Daoy (cell line): ENCODE measurements around the gene ZNF254. TPM values are rescaled to one million over a fixed set of nuclear protein-coding genes. Genes with fewer than 3 reads are reported as not detected.
"Not testable (repeated sequence)": the region's sequence is repeated elsewhere in the genome, so short reads cannot be mapped to it uniquely, and the experiment has no call there.

Experiments used
- DNase-seq: peaks from one replicate; pipeline ENCODE4 v3.0.0-alpha.2; 2015; ENCODE audit warnings: low read depth
- total RNA-seq: library from RNA; depleted of rRNA; stranded (reverse); fragments of >200 nt; shearing (Covaris generic); gene quantifications from 2 replicates; pipeline ENCODE4 v1.2.3, GENCODE V29; 2014; rRNA removed

ZNF254 gene
- 7.4 and 9.9 TPM in 2 replicates for total RNA-seq

DNA sequence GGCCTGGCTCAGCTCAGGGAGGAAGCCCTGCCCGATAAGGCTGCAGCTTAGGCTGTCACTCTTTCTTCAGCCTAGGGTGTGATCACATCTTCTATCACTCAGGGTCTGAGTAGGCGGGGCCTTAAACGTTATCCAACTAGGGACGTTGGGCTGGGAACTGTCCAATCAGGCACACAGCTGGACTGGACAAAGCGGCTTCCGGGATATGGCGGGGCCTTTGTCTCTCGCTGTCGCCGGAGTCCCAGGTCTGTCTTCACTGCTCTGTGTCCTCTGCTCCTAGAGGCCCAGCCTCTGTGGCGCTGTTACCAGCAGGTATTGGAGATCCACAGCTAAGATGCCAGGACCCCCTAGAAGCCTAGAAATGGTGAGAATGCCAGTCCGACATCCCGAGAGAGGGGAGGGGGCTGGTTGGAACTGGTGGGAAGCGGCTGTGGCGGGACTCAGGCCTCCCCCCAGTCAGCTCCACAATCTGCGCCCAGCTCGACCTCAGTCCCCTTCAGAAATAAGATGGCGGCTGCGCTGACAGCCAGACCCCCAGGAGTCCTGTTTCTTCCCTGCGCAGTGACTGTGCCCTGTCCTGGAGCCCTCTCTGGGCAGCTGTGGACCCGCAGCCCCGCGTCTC, at the start of gene ZNF254:
Gene ZNF254 (plus strand): TSS at position 214 of the 622 bp plus-strand sequence. CDS start 121 bp downstream, at position 335.
- DNase-seq, result peak; percentile 96

DNA sequence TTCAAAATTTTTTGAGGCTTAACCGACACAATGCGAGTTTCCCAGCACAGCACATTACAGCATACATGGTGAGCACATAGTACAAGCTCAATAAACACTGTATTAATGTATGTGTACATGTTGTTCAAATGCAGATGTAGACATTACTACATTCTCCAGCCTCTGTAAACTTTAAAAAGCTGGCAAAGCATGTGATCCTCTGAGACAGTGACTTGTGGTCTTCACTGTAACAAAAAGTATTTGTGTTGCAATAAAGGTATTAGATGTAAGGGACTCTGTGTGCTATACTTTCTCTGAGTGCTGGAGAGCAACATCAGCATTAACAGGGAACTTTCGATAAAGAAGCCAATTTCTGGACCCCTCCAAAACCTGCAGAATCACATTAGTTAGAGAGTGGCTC, 46.4 kb upstream of the ZNF254 start:
- DNase-seq, result no peak

DNA sequence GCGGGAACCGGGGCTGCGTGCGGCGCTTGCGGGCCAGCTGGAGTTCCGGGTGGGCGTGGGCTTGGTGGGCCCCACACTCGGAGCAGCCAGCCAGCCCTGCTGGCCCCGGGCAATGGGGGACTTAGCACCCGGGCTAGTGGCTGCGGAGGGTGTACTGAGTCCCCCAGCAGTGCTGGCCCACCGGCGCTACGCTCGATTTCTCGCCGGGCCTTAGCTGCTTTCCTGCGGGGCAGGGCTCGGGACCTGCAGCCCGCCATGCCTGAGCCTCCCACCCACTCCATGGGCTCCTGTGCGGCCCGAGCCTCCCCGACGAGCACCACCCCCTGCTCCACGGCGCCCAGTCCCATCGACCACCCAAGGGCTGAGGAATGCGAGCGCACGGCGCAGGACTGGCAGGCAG, 45.7 kb upstream of the ZNF254 start:
- not testable (repeated sequence) for DNase-seq

DNA sequence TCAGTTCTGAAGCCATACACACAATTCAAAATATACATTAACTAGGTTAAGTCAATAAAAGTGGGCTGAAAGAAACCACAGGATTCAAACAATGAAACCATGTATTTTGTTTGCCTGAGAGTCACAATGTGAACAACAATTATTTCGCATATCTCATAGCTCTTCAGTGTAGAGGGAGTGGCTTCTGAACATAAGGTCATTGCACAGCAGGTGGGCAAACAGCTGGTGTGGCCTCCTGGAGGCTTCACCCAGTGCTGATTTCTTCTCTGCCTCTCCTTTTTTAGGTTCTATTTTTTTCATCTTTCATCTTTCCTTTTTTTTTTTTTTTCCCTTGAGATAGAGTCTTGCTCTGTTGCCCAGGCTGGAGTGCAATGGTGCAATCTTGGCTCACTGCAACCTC, 40.4 kb upstream of the ZNF254 start:
- no peak for DNase-seq

DNA sequence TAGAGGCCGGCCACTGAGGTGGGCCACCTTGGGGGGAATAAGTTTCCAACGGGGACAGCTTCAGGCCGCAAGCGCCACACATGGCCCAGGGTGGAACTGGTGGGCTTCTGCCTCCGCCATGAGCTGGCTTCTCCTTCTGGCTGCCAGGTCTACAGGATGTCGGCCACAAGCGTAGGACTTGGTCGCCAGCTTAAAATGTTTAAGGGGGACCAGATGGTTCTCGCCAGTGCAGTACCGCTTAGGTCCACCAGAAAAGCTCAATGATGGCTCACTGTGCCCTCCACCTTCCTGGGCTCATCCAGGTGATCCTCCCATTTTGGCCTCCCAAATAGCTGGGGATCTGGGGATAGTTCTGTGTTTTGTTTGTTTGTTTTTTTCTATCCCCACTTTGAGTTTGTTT, 38.7 kb upstream of the ZNF254 start:
- DNase-seq, result no peak

DNA sequence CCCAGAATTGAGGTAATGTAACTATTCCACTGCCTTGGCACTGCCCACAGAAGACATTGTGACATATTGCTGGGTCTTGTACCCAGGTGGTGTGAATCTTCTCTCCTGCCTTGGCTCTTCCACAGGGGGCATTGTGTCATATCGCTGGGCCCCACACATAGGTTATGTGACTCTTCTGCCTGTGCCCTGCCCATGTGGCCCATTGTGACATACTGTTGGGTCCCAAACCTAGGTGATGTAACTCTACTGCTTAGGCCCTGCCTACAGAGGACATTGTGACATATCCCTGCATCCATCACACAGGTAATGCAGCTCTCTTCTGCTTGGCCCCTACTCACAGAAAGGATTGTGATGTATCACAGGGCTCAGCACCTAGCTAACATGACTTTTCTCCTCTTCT, 37.5 kb upstream of the ZNF254 start:
- DNase-seq, result no peak

DNA sequence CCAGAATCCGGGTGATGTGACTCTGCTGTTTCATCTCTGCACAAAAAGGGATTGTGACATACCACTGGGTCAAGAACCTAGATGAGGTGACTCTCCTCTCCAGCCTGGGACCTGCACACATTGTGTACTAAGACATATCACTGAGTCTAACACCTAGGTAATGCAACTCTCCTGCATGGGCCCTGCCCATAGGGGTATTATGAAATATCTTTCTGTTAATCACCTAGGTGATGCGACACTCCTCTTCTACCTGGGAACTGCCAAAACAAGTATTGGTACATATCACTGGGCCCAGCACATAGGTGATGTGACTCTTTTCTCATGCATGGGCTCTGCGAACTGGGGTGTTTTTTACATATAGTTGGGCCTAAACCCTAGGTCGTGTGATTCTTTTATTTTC, 35.5 kb upstream of the ZNF254 start:
- DNase-seq, result no peak

DNA sequence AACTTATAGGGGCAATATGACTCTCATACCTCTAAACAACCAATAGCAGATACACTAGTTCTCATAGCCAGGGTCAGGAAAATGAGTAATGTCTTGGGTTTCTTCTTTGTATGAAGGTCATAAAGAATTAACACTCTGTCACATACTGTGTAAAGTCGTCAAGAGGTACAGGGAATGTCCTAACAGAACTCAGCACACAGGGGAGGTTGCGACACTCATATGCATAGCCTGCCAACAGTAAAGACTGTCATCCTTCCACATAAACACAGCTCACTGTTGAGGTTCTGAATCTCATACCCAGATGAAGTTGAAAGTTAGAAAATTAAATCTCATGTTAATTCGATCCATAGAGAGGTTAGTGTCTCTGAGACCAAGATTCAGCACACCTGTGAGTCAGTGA, 34.2 kb upstream of the ZNF254 start:
- DNase-seq, result no peak

DNA sequence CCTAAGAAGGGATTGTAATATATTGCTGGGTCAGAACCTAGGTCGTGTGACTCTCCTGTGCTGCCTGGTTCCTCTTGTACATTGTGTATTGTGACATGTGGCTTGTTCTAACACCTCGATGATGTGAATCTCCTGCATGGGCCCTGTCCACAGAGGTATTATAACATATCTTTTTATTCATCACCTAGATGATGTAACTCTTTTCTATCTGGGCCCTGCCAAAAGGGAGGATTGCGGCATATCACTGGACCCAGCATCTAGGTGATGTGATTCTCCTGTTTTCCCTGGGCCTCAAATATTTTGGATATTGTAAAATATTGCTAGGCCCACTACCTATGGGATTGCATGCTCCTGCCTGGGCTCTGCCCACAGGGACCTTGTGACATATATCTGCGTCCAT, 33.4 kb upstream of the ZNF254 start:
- no peak for DNase-seq

DNA sequence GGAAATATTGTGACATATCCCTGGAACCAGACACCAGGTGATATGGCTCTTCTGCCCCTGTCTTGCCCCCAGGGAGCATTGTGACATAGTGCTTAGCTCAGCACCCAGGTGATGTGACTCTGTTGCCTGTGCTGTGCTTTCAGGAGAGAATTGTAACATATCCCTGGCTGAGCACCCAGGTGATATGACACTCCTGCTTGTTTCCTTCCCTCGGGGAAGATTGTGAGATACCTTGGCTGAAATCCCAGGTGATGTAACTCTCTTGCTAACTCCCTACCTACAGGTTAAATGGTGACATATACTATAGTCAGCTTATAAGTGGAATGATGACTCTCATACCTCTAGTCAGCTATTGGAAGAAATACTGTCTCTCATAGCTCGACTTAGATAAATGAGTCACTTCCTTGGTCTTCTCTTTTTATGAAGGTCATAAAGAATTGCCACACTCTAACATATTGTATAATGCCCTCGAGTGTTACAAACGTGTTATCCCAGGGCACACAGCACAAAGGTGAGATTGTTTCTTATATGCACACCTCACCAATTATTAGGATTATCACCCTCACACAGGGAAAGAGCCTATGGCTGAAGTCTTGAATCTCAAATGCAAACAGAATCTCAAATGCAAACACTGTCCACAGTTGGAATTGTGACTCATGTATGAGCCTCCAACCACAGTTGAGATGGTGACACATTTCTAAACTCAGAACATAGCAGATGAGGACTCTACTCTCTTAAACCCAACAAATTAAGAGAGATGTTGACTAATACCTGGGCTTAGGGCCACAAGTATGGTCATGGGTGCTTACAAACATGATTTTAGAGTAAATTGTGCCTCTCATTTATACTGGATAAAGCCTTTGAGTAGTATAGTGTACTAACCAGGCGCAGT, 32.7 kb upstream of the ZNF254 start:
- peak; percentile 68 for DNase-seq

DNA sequence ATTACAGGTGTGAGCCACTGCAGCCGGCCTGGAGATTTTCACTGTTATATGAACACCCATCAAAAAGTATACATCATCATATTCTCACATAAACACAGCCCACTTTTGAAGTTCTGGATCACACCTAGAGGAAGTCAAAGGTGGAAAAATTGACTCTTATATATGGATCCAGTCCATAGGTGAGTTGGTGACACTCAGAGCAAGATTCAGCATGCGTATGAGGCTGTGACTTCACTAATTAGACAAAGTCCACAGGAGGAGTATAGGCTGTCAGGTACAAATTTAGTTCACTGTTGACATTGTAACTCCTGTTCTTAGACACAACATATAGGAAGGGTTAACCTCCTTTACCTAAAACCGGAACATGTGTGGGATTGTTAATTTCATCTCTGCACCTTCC, 31.4 kb upstream of the ZNF254 start:
- no peak for DNase-seq

DNA sequence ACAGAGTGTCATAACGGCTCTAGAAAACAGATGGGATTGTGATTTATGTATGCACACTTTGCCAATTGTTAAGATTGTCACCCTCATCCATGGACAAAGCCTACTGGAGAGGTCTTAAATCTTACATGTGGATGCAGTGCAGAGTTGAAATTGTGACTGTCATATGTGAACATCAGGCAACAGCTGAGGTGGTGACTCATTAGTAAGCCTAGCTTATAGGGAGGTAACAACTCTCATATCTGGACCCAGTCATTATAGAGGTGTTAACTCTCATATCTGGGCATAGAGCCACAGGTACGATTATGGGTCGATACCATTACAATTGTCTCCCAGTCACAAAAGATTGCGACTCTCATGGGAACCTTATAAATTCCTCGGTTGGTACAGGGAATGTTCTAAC, 29.8 kb upstream of the ZNF254 start:
- DNase-seq, result no peak

DNA sequence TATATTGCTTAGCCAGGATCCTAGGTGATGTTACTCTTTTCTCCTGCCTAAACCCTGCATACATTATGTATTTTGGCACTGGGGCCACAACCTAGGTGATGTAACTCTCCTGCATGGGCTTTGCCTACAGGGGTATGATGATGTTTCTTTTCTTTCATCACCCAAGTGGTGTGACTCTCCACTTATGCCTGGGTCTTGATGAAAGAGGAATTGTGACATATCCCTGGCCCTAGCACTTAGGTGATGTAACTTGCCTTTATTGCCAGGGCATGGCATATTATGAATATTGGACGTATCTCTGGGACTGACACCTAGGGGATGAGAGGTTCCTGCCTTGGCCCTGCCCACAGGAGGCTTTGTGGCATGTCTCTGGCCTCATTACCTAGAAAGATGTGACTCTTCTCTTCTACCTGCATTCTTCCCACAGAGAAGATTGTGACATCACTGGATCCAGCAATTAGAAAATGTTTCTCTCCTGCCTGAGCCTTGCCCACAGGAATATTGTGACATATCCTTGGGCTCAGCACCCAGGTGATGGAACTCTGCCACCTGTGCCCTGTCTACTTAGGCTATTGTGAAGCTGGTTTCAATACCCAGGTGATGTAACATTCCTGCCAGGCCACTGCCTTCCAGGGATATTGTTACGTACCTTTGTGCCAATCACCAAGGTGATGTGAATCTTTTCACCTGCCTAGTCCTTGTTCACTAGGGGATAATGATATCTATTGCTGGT, 27.3 kb upstream of the ZNF254 start:
- no peak for DNase-seq

DNA sequence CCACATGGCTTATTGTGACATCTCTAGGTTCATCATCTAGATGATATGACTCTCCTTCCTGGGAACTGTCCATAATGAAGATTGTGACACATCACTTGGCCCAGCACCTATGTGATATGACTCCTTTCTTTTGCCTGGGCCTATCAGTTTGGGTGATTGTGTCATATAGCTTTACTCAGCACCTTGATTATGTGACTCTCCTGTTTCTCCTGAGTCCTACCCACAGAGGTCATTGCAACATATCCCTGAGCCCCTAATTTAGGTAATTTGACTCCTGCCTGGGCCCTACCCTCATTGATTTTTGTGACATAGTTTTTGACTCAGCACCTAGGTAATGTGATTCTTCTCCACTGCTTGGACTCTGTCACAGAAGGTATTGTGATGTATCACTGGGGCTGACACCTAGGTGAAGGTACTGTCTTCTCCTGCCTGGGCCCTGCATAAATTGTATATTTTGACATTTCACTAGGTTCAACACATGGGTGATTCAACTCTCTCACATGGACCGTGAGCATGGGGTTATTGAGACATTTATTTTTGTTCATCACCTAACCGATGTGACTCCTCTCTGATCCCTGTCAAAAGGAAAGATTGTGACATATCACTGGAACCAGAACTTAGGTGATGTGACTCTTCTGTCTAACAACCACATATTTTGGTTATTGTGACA, 26.2 kb upstream of the ZNF254 start:
- no peak for DNase-seq

DNA sequence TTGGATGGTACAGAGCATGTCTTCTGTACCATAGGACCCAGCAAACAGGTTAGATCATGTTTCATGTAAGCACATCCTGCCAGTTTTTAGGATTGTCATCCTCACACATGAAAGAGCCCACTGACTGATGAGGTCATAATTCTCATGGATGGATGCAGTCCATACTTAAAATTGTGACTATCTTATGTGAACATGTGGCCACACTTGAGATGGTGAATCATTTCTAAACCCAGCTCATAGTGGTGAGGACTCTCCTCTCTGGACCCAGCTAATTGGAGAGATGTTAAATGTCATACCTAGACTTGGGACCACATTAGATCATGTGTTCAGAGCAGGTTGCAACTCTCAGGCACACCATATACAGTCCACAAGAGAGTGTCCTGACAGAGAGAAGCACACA, 24.8 kb upstream of the ZNF254 start:
- DNase-seq, result no peak

DNA sequence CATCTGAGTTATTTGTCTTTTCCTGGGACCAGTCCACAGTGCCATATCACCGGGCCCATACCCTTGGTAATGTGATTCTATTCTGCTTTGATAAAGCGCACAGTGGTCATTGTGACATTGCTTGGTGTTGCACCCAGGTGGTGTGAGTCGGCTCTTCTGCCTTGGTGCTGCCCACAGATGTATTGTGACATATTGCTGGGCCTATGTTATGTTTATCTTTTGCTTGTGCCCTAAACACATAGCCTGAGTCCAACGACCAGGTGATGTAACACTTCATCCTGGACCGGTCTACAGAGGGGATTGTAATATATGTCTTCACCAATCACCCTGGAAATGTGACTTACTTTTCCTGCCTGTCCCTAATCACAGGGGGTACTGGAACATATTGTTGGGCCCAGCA, 23.7 kb upstream of the ZNF254 start:
- DNase-seq, result no peak

DNA sequence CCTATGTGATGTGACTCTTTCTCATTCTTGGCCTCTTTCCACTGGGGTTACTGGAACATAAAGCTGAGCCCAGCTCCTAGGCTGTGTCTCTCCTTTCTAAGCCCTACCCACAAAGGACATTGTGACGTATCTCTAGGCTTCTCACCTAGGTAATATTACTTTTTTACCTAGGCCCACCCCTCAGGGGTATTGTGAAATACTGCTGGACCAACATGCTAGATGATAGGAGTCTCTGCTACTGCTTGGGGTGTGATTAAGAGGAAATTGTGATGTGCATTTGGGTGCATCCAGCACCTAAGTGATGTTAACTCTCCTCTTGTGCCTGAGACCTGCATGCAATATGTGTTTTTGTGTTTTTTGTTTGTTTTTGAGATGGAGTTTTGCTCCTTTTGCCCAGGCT, 22.8 kb upstream of the ZNF254 start:
- DNase-seq, result no peak

DNA sequence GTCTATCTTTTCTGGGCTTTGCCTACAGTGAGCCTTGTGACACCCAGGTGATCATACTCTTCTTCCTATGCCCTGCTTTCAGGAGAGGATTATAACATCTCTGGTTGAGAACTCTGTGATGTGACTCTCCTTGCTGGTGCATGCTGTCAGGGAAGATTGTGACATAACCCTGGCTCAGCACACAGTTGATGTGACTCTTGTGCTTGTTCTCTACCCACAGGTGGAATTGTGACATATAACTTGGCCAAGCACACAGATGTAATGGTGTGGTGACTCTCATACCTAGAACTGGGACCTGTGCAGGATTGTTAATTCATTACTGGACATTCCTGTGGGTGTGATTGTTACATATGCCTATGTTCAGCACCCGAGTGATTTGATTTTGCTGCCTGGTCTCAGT, 21.7 kb upstream of the ZNF254 start:
- no peak for DNase-seq

DNA sequence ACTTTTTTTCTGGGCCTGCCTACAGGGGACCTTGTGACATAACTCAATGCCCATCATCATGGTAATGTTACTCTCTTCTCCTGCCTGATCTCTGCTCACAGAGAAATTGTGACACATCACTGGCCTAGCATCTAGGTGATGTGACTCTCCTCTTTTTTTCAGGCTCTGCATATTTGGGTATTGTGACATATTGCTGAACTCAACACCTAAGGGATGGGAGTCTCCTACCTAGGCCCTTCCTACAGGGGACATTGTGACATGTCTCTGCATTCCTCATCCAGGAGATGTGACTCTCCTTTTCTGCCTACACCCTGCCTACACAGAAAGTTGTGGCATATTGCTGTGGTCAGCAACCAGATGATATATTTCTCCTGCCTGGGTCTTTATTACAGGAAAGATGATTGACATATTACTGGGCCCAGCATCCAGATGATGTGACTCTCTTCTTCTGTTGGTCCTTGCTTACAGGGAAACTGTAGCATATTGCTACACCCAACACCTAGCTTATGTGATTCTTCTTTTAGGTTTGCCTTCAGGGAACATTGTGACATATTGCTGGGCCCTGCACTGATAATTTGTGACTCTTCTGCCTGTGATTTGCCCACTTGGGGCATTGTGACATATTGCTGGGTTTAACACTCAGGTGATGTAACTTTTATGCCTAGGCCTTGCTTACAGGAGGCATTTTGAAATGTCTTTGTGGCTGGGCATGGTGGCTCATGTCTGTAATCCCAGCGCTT, 21.0 kb upstream of the ZNF254 start:
- no peak for DNase-seq

DNA sequence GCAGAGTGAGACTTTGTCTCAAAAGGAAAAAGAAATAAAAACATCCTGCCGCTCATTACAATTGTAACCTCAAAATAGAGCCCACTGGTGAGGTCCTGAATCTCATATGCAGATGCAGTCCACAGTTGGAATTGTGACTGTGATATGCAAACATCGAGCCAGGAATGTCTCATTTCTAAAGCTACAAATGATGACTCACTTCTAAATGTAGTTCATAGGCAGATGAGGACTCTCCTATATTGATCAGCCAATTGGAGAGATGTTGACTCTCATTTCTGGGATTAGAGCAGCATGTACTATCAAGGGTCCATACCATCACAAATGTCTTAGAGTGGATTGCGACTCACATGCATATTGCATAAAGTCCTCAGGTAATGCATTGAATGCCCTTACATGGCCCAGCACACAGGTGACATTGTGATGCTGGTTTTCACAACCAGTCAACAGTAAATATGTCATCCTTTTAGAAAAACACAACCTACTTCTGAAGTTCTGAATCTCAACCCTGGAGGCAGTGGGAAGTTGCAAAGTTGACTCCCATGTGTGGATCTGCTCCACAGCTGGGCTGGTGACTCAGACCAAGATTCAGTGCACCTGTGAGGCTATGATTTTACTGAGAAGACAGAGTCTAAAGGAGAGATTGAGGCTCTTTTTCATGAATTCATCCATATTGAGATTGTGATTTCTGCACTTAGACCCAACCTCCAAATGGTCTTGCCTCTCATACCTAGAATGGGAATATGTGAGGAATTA, 16.9 kb upstream of the ZNF254 start:
- DNase-seq, result no peak

DNA sequence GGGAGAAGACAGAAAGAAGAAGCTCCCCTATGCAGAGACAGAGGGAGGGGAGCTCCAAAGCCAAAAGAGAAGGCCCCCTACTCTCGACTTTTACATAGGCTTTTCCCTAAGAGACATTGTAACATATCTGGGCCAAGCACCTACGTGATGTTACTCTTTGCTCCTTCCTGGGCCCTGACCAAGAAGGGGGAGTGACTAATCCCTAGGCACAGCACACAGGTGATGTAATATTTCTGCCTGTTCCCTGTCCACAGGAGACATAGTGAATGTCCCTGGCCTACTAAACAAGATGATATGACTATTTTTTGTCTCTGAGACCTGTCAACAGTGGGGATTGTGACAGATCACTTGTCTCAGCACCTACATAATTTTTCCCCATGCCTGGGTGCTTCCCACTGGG, 15.9 kb upstream of the ZNF254 start:
- no peak for DNase-seq
